B cell (primary cell): ENCODE measurements around the gene TSEN2. TPM values are rescaled to one million over a fixed set of nuclear protein-coding genes. Genes with fewer than 3 reads are reported as not detected.

ENCODE experiments used
- ATAC-seq: fragments of 200-7000 bp; cut with Tn5 transposase; one replicate; pipeline ENCODE4 v1.10.0; 2021; ENCODE audit warnings: low read depth, mild to moderate bottlenecking, moderate number of reproducible peaks, moderate library complexity
- CTCF ChIA-PET: fragments of 350-600 bp; sonication (Branson Sonifier 250); formaldehyde crosslinking; loops from one replicate; lab custom pipeline; 2021; ENCODE audit warnings: antibody characterized with exemption, inconsistent platforms; lab: Charles Lee
- POLR2A ChIA-PET: fragments of 350-600 bp; sonication (Branson Sonifier 250); formaldehyde crosslinking; loops from one replicate; lab custom pipeline; 2021; ENCODE audit warnings: antibody characterized with exemption; lab: Charles Lee
- DNase-seq: peaks from one replicate; pipeline ENCODE4 v3.0.0; 2013
- H2AFZ ChIP-seq: 2 replicates; pipeline ENCODE4 v1.6.1; 2012; ENCODE audit warnings: mild to moderate bottlenecking, low read depth, low read length; ENCODE audit not compliant: insufficient read depth, poor library complexity, severe bottlenecking
- H3K27ac ChIP-seq, 2 donors: 1 replicate in 1 of 2; 2 replicates in 1 of 2; pipeline ENCODE4 v1.5.1; 2012 to 2013; ENCODE audit warnings: low read length in 2 of 2, mild to moderate bottlenecking in 2 of 2, moderate library complexity in 1 of 2
- H3K27me3 ChIP-seq, 4 experiments: fragments of 200-600 bp in 1 of 4; sonication (generic) in 1 of 4; replicated peaks in 1 of 4; 1 replicate in 2 of 4; 2 replicates in 2 of 4; pipeline versions ENCODE4 v1.6.1 to v1.7.0; 2013 to 2016; ENCODE audit warnings: low read length in 3 of 4, mild to moderate bottlenecking in 2 of 4, mixed read lengths in 1 of 4, moderate library complexity in 1 of 4; ENCODE audit not compliant: insufficient read depth in 4 of 4, control insufficient read depth in 3 of 4; ENCODE audit errors: control extremely low read depth in 1 of 4
- H3K36me3 ChIP-seq, 2 experiments: replicated peaks in 1 of 2; 1 replicate in 1 of 2; 2 replicates in 1 of 2; pipeline versions ENCODE4 v1.6.1 to v1.7.1; 2013; ENCODE audit warnings: low read length in 1 of 2; ENCODE audit not compliant: insufficient read depth in 2 of 2, control insufficient read depth in 1 of 2; ENCODE audit errors: control extremely low read depth in 1 of 2, extremely low read depth in 1 of 2
- H3K4me1 ChIP-seq, 2 donors: fragments of 200-600 bp in 1 of 2; sonication (generic) in 1 of 2; 1 replicate in 1 of 2; 2 replicates in 1 of 2; pipeline versions ENCODE4 v1.5.1 to v1.6.1; 2013 to 2017; ENCODE audit warnings: low read length in 2 of 2; ENCODE audit not compliant: control insufficient read depth in 2 of 2, insufficient read depth in 2 of 2
- H3K4me2 ChIP-seq: replicated peaks from 2 replicates; pipeline ENCODE3; 2012; ENCODE audit warnings: mild to moderate bottlenecking, low read depth, low read length; ENCODE audit not compliant: poor library complexity, severe bottlenecking
- H3K4me3 ChIP-seq, 5 experiments: fragments of 200-600 bp in 1 of 5; sonication (generic) in 1 of 5; 1 replicate in 3 of 5; 2 replicates in 2 of 5; pipeline versions ENCODE4 v1.5.1 to v1.7.0; 2011 to 2016; ENCODE audit warnings: low read length in 4 of 5, mild to moderate bottlenecking in 4 of 5, low read depth in 2 of 5, control low read depth in 1 of 5, moderate library complexity in 1 of 5; ENCODE audit not compliant: insufficient read depth in 1 of 5; ENCODE audit errors: control extremely low read depth in 1 of 5, extremely low read depth in 1 of 5
- H3K79me2 ChIP-seq: fragments of 200-600 bp; sonication (generic); one replicate; pipeline ENCODE4 v1.6.0; 2016; ENCODE audit warnings: low read length; ENCODE audit not compliant: control insufficient read depth, insufficient read depth
- H3K9ac ChIP-seq: fragments of 200-600 bp; sonication (generic); 2 replicates; pipeline ENCODE4 v1.6.1; 2017; ENCODE audit warnings: mild to moderate bottlenecking, low read length, moderate library complexity
- H3K9me3 ChIP-seq, 3 donors: one replicate each; pipeline versions ENCODE4 v1.6.1 to v1.7.1; 2013; ENCODE audit warnings: low read length in 2 of 3; ENCODE audit not compliant: control insufficient read depth in 2 of 3, insufficient read depth in 1 of 3; ENCODE audit errors: control extremely low read depth in 1 of 3
- H4K20me1 ChIP-seq: 2 replicates; pipeline ENCODE4 v1.6.0; 2012; ENCODE audit warnings: mild to moderate bottlenecking, low read length; ENCODE audit not compliant: insufficient read depth, control insufficient read depth, poor library complexity, severe bottlenecking
- H3K27ac Mint-ChIP-seq: one replicate; pipeline ENCODE4 v1.8.0; 2021; ENCODE audit warnings: mixed read lengths
- H3K27me3 Mint-ChIP-seq: one replicate; pipeline ENCODE4 v1.8.0; 2021; ENCODE audit warnings: mixed read lengths
- H3K4me1 Mint-ChIP-seq: one replicate; pipeline ENCODE4 v1.8.0; 2021; ENCODE audit warnings: mixed read lengths
- H3K4me3 Mint-ChIP-seq: one replicate; pipeline ENCODE4 v1.8.0; 2021; ENCODE audit warnings: mixed read lengths
- H3K9me3 Mint-ChIP-seq: one replicate; pipeline ENCODE4 v1.8.0; 2022; ENCODE audit warnings: mixed read lengths; ENCODE audit not compliant: insufficient read depth
- EZH2 ChIP-seq: IDR thresholded peaks from 2 replicates; pipeline ENCODE4 v1.6.1; 2012; ENCODE audit warnings: borderline replicate concordance, low read depth, mild to moderate bottlenecking, moderate library complexity, low read length; ENCODE audit not compliant: insufficient read depth, poor library complexity, severe bottlenecking
- whole genome bisulfite sequencing: methylation state at CpG from one replicate; pipeline ENCODE4 v1.1.5; 2013; ENCODE audit warnings: missing lambda C conversion rate; ENCODE audit not compliant: insufficient coverage; 5-methylcytosine and 5-hydroxymethylcytosine counted together
- intact Hi-C: fragments of 100-400 bp; cut with micrococcal nuclease; formaldehyde crosslinking; loops from one replicate; pipeline ENCODE4 v1.10.0; 2022
- polyA plus RNA-seq: library from polyadenylated mRNA; depleted of rRNA; stranded (reverse); fragments of >200 nt; gene quantifications from 2 replicates; pipeline ENCODE4 v1.2.3, GENCODE V29; 2012
- total RNA-seq, 2 donors: library from RNA; stranded (reverse); fragments of 120-200 nt in 1 of 2; gene quantifications; 1 replicate in 1 of 2; 2 replicates in 1 of 2; pipeline versions ENCODE4 v1.2.3 to v1.2.4, GENCODE V29; 2013 to 2022
- TF ChIP-seq, protein P1 (sequence below): fragments of 200-600 bp; IDR thresholded peaks from one replicate; pipeline ENCODE4 v1.8.0; 2022; ENCODE audit warnings: antibody characterized with exemption, mild to moderate bottlenecking

TSEN2 gene
- total and polyA plus RNA-seq, 2 donors (not counting 1 experiment from before 2014, with no cell fraction given) = 13.4 to 17.6 TPM

DNA sequence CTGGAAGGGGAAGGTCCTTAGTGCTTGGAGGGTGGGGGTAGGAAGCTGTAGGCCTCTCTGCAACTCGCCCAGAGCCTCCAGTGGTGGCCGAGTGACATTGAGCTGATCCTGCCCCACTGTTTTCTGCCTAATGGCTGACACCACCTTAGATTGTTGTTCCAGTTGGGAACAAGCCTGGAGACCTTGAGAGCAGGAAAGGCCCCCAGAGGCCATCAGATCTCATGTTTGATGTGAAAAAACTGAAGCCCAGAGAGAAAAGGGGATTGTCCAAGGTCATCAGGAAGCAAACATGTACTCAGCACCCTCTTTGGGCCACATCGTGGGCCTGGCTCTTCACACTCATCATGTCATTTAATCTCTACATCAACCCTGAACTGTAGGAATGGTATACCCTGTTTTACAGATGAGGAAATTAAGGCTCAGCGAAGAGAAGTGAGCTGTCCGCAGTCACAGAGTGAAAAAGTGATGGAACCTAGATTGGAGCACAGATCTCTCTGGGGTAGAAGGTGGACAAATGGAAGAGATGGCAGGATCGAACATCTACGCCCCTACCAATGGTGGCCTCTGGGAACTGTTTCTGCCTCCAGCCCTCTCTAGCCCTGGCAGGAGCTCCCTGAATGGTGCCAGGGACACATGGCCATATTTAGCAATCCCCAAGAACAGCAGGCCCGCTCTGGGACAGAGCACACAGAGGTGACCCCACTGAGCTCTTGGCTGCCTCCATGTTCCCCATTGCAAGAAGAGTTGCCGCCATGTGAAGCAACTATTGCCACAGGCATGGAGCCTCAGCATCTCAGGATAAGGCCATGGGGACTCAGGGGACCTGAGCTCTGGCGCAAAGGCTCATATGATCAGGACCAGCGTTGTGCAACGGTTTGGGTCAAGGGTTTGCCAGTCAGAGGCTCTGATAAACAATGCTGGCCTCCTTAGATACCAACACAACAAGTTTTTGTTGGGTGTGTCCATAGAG is 31.6 kb upstream of the TSEN2 start:
- Mint-ChIP-seq H3K9me3 (peaks cover 1% of the 10 kb centered on the region), H3K4me3 (no peak overlapping the region), H3K27ac (no peak overlapping the region), H3K4me1 (no peaks in the 10 kb centered on the region), H3K27me3 (no peaks in the 10 kb centered on the region)
- no peaks in the 10 kb centered on the region for H3K9me3 ChIP-seq
- H3K36me3 ChIP-seq = no peaks in the 10 kb centered on the region
- no peak overlapping the region for H3K4me3 ChIP-seq
- H4K20me1 ChIP-seq = no peaks in the 10 kb centered on the region
- no peak for DNase-seq
- TF ChIP-seq EZH2 = no peak
- TF ChIP-seq, protein P1, sequence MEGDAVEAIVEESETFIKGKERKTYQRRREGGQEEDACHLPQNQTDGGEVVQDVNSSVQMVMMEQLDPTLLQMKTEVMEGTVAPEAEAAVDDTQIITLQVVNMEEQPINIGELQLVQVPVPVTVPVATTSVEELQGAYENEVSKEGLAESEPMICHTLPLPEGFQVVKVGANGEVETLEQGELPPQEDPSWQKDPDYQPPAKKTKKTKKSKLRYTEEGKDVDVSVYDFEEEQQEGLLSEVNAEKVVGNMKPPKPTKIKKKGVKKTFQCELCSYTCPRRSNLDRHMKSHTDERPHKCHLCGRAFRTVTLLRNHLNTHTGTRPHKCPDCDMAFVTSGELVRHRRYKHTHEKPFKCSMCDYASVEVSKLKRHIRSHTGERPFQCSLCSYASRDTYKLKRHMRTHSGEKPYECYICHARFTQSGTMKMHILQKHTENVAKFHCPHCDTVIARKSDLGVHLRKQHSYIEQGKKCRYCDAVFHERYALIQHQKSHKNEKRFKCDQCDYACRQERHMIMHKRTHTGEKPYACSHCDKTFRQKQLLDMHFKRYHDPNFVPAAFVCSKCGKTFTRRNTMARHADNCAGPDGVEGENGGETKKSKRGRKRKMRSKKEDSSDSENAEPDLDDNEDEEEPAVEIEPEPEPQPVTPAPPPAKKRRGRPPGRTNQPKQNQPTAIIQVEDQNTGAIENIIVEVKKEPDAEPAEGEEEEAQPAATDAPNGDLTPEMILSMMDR = no peak
- H3K27me3 ChIP-seq = no peaks in the 10 kb centered on the region
- POLR2A ChIA-PET = no interaction called here
- ATAC-seq = no peak
- intact Hi-C loops = no loop called here
- no peaks in the 10 kb centered on the region for H3K79me2 ChIP-seq
- WGBS = 97% methylated on average over 9 of the region's 12 CpGs
- H3K4me1 ChIP-seq = no peaks in the 10 kb centered on the region
- no peak overlapping the region for H2AFZ ChIP-seq
- CTCF ChIA-PET = no interaction called here
- H3K4me2 ChIP-seq = no peak overlapping the region
- H3K9ac ChIP-seq = no peak overlapping the region
- H3K27ac ChIP-seq = no peak overlapping the region
